HG03571 (cell line): Measurements from ENCODE around the gene FBXW5.

Experiments
- ATAC-seq: cut with Tn5 transposase; IDR thresholded peaks from one replicate; pipeline ENCODE4 v1.9.1; 2021; ENCODE audit not compliant: unreplicated experiment

FBXW5 gene

GRCh38 chr9:136944519-136945332 is at the start of gene FBXW5, which contains the start of gene C8G:
FBXW5 (minus strand) TSS chr9:136944738; CDS start chr9:136944083, 655 bp downstream.
C8G (plus strand) TSS chr9:136945243; CDS start chr9:136945321, 78 bp downstream.
- peak; percentile 71 for ATAC-seq

GRCh38 chr9:136992819-136993369 is 48.4 kb upstream of the FBXW5 start:
- ATAC-seq: no peak

- peak; percentile 77 for ATAC-seq
Measured at GRCh38 chr9:136991993-136992818, 47.7 kb upstream of the FBXW5 start, which contains the start of gene PAXX. PAXX (plus strand) TSS chr9:136992422; CDS start chr9:136992444, 22 bp downstream.

- no peak for ATAC-seq
Measured at GRCh38 chr9:136990242-136990911, 45.8 kb upstream of the FBXW5 start.

GRCh38 chr9:136988872-136989271 is 44.3 kb upstream of the FBXW5 start:
- ATAC-seq: no peak

GRCh38 chr9:136985853-136986252 is 41.3 kb upstream of the FBXW5 start:
- ATAC-seq: no peak

GRCh38 chr9:136985027-136985602 is 40.6 kb upstream of the FBXW5 start:
- ATAC-seq: no peak

GRCh38 chr9:136984464-136985026 is 40.0 kb upstream of the FBXW5 start:
- no peak for ATAC-seq

- ATAC-seq: no peak
Measured at GRCh38 chr9:136983656-136984314, 39.2 kb upstream of the FBXW5 start.

- no peak for ATAC-seq
Measured at GRCh38 chr9:136983167-136983566, 38.6 kb upstream of the FBXW5 start.

- ATAC-seq: no peak
Measured at GRCh38 chr9:136982232-136983051, 37.9 kb upstream of the FBXW5 start, which contains the start of gene LCNL1. LCNL1 (plus strand) TSS chr9:136982993; CDS start chr9:136983587, 594 bp downstream.

GRCh38 chr9:136981588-136982231 is 37.2 kb upstream of the FBXW5 start:
- no peak for ATAC-seq

GRCh38 chr9:136980669-136981478 is 36.3 kb upstream of the FBXW5 start:
- no peak for ATAC-seq

- no peak for ATAC-seq
Measured at GRCh38 chr9:136979769-136980587, 35.4 kb upstream of the FBXW5 start.

- no peak for ATAC-seq
Measured at GRCh38 chr9:136978865-136979544, 34.5 kb upstream of the FBXW5 start.
